K562 (cell line): ENCODE results near the gene MYH3. TPM values are rescaled to one million over a fixed set of nuclear protein-coding genes. Genes with fewer than 3 reads are reported as not detected.

Experiments
- REST ChIP-seq, 2 experiments: fragments of 450-650 bp; formaldehyde crosslinking in 1 of 2; IDR thresholded peaks; 2 replicates each; pipeline versions ENCODE4 v1.4.0 to v1.6.1; 2014 to 2020; ENCODE audit warnings: mild to moderate bottlenecking in 2 of 2, borderline replicate concordance in 1 of 2, low read depth in 1 of 2
- SMC3 ChIP-seq: conservative IDR thresholded peaks from 2 replicates; pipeline ENCODE4 v1.6.1; 2011; ENCODE audit warnings: low read depth, low read length, improper control_type of control experiment; ENCODE audit not compliant: insufficient read depth
- ZNF274 ChIP-seq: IDR thresholded peaks from 2 replicates; pipeline ENCODE4 v1.6.1; 2011; ENCODE audit warnings: low read depth, mild to moderate bottlenecking, low read length, moderate library complexity, borderline replicate concordance
- polyA plus RNA-seq, 8 experiments: library from polyadenylated mRNA; depleted of rRNA in 4 of 8; stranded (reverse) in 5 of 8; unstranded in 3 of 8; fragments of >200 nt; fragmentation: Nextera tagmentation in 2 of 8; fragmentation: Illumina TruSeq in 1 of 8; extraction: Ambion mirVana in 2 of 8; extraction: Trizol in 1 of 8; gene quantifications; 2 replicates each; pipeline versions ENCODE4 v1.2.1 to v1.2.3, GENCODE V29; 2011 to 2014; ENCODE audit warnings: inconsistent platforms in 1 of 8, missing spikeins in 1 of 8
- total RNA-seq, 7 experiments: library from RNA; depleted of rRNA in 6 of 7; stranded (reverse); fragments of >200 nt in 6 of 7; fragmentation: Illumina TruSeq in 2 of 7; extraction: Trizol in 2 of 7; gene quantifications; 2 replicates each; pipeline versions ENCODE4 v1.2.1 to v1.2.3, GENCODE V29; 2011 to 2021; ENCODE audit warnings: low replicate concordance in 1 of 7

MYH3 gene
- total and polyA plus RNA-seq, 9 of the 15 experiments (the other 6 are each of a cell fraction or from before 2014, with no cell fraction given): 0.24 to 0.75 (median 0.40) TPM; not detected in 1

- TF ChIP-seq REST (IDR thresholded peaks at IDR 0.05; ENCODE audit: borderline replicate concordance): peak; percentile 68
- no peak for TF ChIP-seq REST (CRISPR knock-in tag; IDR thresholded peaks at IDR 0.05; ENCODE audit: low read depth)
- peak; percentile 56 for TF ChIP-seq SMC3
- no peak for TF ChIP-seq ZNF274
Observed at GRCh38 chr17:10614536-10615155, 42.5 kb downstream of the MYH3 start (continued).
